H1 (cell line): ENCODE data around the gene C19orf44. TPM values are rescaled to one million over a fixed set of nuclear protein-coding genes. Genes with fewer than 3 reads are reported as not detected.

Experiments
- CTCF ChIA-PET: fragments of 300-600 bp; sonication (Branson Sonifier 250); formaldehyde crosslinking; loops from one replicate; lab custom pipeline; 2021; ENCODE audit not compliant: partially characterized antibody; lab: Charles Lee
- POLR2A ChIA-PET: fragments of 300-600 bp; sonication (Branson Sonifier 250); formaldehyde crosslinking; loops from one replicate; lab custom pipeline; 2021; ENCODE audit warnings: inconsistent platforms; ENCODE audit not compliant: partially characterized antibody; lab: Charles Lee
- DNase-seq, 2 experiments: peaks; one replicate each; pipeline versions ENCODE4 v3.0.0 to v3.0.0-alpha.2; 2010 to 2022; ENCODE audit warnings: low spot score in 2 of 2, low read depth in 1 of 2, mixed read lengths in 1 of 2
- FAIRE-seq: peaks from 2 replicates; lab custom pipeline; 2011; peaks lifted over from hg19 to GRCh38; lab: Jason Lieb, UNC
- H2AFZ ChIP-seq: 2 replicates; pipeline ENCODE4 v1.8.1; 2012; ENCODE audit warnings: low read length, inconsistent platforms
- H2AK5ac ChIP-seq: 2 replicates; pipeline ENCODE4 v1.6.1; 2013; ENCODE audit warnings: low read depth, low read length
- H2BK120ac ChIP-seq: replicated peaks from 2 replicates; pipeline ENCODE3; 2013; ENCODE audit warnings: low read depth, low read length, inconsistent platforms
- H2BK12ac ChIP-seq: 2 replicates; pipeline ENCODE4 v1.6.1; 2013; ENCODE audit warnings: low read depth, low read length
- H2BK15ac ChIP-seq: 2 replicates; pipeline ENCODE4 v1.6.1; 2013; ENCODE audit warnings: low read length
- H2BK20ac ChIP-seq: 2 replicates; pipeline ENCODE4 v1.6.1; 2013; ENCODE audit warnings: low read length
- H2BK5ac ChIP-seq: 2 replicates; pipeline ENCODE4 v1.6.1; 2013; ENCODE audit warnings: low read depth, low read length
- H3K14ac ChIP-seq: 2 replicates; pipeline ENCODE4 v1.6.1; 2013; ENCODE audit warnings: inconsistent platforms; ENCODE audit not compliant: insufficient read length
- H3K18ac ChIP-seq: 2 replicates; pipeline ENCODE4 v1.6.1; 2013; ENCODE audit warnings: low read length; ENCODE audit errors: extremely low read depth
- H3K23ac ChIP-seq: 2 replicates; pipeline ENCODE4 v1.6.1; 2013; ENCODE audit warnings: inconsistent platforms; ENCODE audit not compliant: insufficient read length
- H3K23me2 ChIP-seq: 2 replicates; pipeline ENCODE4 v1.6.1; 2013; ENCODE audit warnings: low read depth, low read length
- H3K27ac ChIP-seq: 2 replicates; pipeline ENCODE4 v1.6.1; 2011; ENCODE audit warnings: low read depth, low read length, inconsistent platforms
- H3K27me3 ChIP-seq, 4 experiments: replicated peaks in 1 of 4; 1 replicate in 1 of 4; 2 replicates in 3 of 4; pipeline versions ENCODE4 v1.6.1 to v1.8.1; 2011 to 2013; ENCODE audit warnings: low read length in 3 of 4, mild to moderate bottlenecking in 3 of 4, inconsistent platforms in 2 of 4, mixed read lengths in 2 of 4, moderate library complexity in 1 of 4; ENCODE audit not compliant: control insufficient read depth in 3 of 4, insufficient read depth in 3 of 4; ENCODE audit errors: extremely low read depth in 1 of 4
- H3K36me3 ChIP-seq, 4 experiments: 2 replicates each; pipeline versions ENCODE4 v1.6.1 to v1.8.1; 2011 to 2013; ENCODE audit warnings: mild to moderate bottlenecking in 4 of 4, low read length in 3 of 4, moderate library complexity in 2 of 4, control low read depth in 1 of 4, inconsistent platforms in 1 of 4; ENCODE audit not compliant: insufficient read depth in 4 of 4, control insufficient read depth in 2 of 4
- H3K4ac ChIP-seq: replicated peaks from 2 replicates; pipeline ENCODE3; 2013; ENCODE audit warnings: low read length, low read depth, mixed read lengths, inconsistent platforms; ENCODE audit not compliant: insufficient read length
- H3K4me1 ChIP-seq, 4 experiments: replicated peaks in 1 of 4; 1 replicate in 1 of 4; 2 replicates in 3 of 4; pipeline versions ENCODE4 v1.6.1 to v1.8.1; 2011 to 2013; ENCODE audit warnings: low read length in 3 of 4, inconsistent platforms in 2 of 4, mixed read lengths in 1 of 4; ENCODE audit not compliant: insufficient read depth in 4 of 4, control insufficient read depth in 3 of 4
- H3K4me2 ChIP-seq, 2 experiments: 2 replicates each; pipeline versions ENCODE4 v1.6.1 to v1.8.1; 2011 to 2013; ENCODE audit warnings: low read depth in 2 of 2, low read length in 2 of 2, control low read depth in 1 of 2, inconsistent platforms in 1 of 2, mild to moderate bottlenecking in 1 of 2; ENCODE audit not compliant: insufficient read depth in 1 of 2
- H3K4me3 ChIP-seq, 4 experiments: fragments of 200-600, 300-600 bp in 1 of 4; sonication (generic), shearing (Covaris generic), sonication (Bioruptor Twin) in 1 of 4; 2 replicates each; pipeline versions ENCODE4 v1.5.1 to v1.8.1; 2011 to 2016; ENCODE audit warnings: low read length in 4 of 4, low read depth in 3 of 4, control low read depth in 2 of 4, inconsistent platforms in 2 of 4, mild to moderate bottlenecking in 2 of 4, mixed read lengths in 1 of 4, moderate library complexity in 1 of 4; ENCODE audit not compliant: insufficient read depth in 2 of 4; ENCODE audit errors: extremely low read depth in 1 of 4
- H3K56ac ChIP-seq: replicated peaks from 2 replicates; pipeline ENCODE3; 2013; ENCODE audit warnings: low read depth, mild to moderate bottlenecking, mixed read lengths, low read length, inconsistent platforms; ENCODE audit not compliant: insufficient read length
- H3K79me1 ChIP-seq: 2 replicates; pipeline ENCODE4 v1.6.1; 2013; ENCODE audit warnings: low read depth, low read length, control low read depth
- H3K79me2 ChIP-seq, 2 experiments: 2 replicates each; pipeline versions ENCODE4 v1.6.1 to v1.8.1; 2012 to 2013; ENCODE audit warnings: low read length in 2 of 2, mild to moderate bottlenecking in 2 of 2, inconsistent platforms in 1 of 2; ENCODE audit not compliant: insufficient read depth in 2 of 2, control insufficient read depth in 1 of 2
- H3K9ac ChIP-seq, 4 experiments: replicated peaks in 1 of 4; 1 replicate in 1 of 4; 2 replicates in 3 of 4; pipeline versions ENCODE4 v1.6.1 to v1.8.1; 2011 to 2013; ENCODE audit warnings: low read depth in 3 of 4, low read length in 3 of 4, control low read depth in 2 of 4, mild to moderate bottlenecking in 2 of 4, moderate library complexity in 2 of 4, inconsistent platforms in 1 of 4; ENCODE audit errors: extremely low read depth in 1 of 4
- H3K9me3 ChIP-seq, 2 experiments: 2 replicates each; pipeline versions ENCODE4 v1.6.1 to v1.8.1; 2012 to 2013; ENCODE audit warnings: mild to moderate bottlenecking in 2 of 2, moderate library complexity in 2 of 2, control low read depth in 1 of 2, inconsistent platforms in 1 of 2, low read depth in 1 of 2, low read length in 1 of 2, mixed read lengths in 1 of 2; ENCODE audit not compliant: insufficient read depth in 2 of 2
- H4K20me1 ChIP-seq, 2 experiments: replicated peaks in 1 of 2; 2 replicates each; pipeline versions ENCODE3 to v1.8.1; 2011 to 2013; ENCODE audit warnings: inconsistent platforms in 2 of 2, low read length in 2 of 2, mild to moderate bottlenecking in 1 of 2; ENCODE audit not compliant: insufficient read depth in 2 of 2, control insufficient read depth in 1 of 2
- H4K5ac ChIP-seq: 2 replicates; pipeline ENCODE4 v1.6.1; 2013; ENCODE audit warnings: low read length, low read depth, mixed read lengths, inconsistent platforms; ENCODE audit not compliant: insufficient read length
- H4K8ac ChIP-seq: 2 replicates; pipeline ENCODE4 v1.8.0; 2013; ENCODE audit warnings: mild to moderate bottlenecking, moderate library complexity, low read length, inconsistent platforms; ENCODE audit not compliant: insufficient read depth; ENCODE audit errors: extremely low read depth
- H4K91ac ChIP-seq: replicated peaks from 2 replicates; pipeline ENCODE3; 2013; ENCODE audit warnings: low read length, mixed read lengths, inconsistent platforms; ENCODE audit not compliant: insufficient read length
- RAD21 ChIP-seq, 2 experiments: IDR thresholded peaks in 1 of 2; conservative IDR thresholded peaks in 1 of 2; 2 replicates each; pipeline ENCODE4 v1.6.1; 2011; ENCODE audit warnings: low read depth in 2 of 2, low read length in 2 of 2, improper control_type of control experiment in 1 of 2, inconsistent platforms in 1 of 2, mild to moderate bottlenecking in 1 of 2, moderate library complexity in 1 of 2
- RXRA ChIP-seq: IDR thresholded peaks from 2 replicates; pipeline ENCODE4 v1.6.1; 2011; ENCODE audit warnings: low read depth, mild to moderate bottlenecking, low read length, moderate library complexity; ENCODE audit not compliant: insufficient read depth
- SIN3A ChIP-seq, 2 experiments: IDR thresholded peaks in 1 of 2; conservative IDR thresholded peaks in 1 of 2; 2 replicates each; pipeline ENCODE4 v1.6.1; 2011 to 2012; ENCODE audit warnings: low read length in 2 of 2, improper control_type of control experiment in 1 of 2, low read depth in 1 of 2, mild to moderate bottlenecking in 1 of 2
- WGBS, 2 experiments: shearing (Covaris generic) in 1 of 2; methylation state at CpG; one replicate each; pipeline versions ENCODE4 v1.1.6 to v1.1.7; 2013 to 2015; ENCODE audit warnings: low lambda C conversion rate in 2 of 2, mixed read lengths in 2 of 2, inconsistent platforms in 1 of 2, low coverage in 1 of 2, missing lambda C conversion rate in 1 of 2; ENCODE audit not compliant: insufficient replicate concordance in 2 of 2, insufficient coverage in 1 of 2, insufficient read length in 1 of 2; ENCODE audit errors: extremely low coverage in 1 of 2, missing lambda C conversion rate in 1 of 2; 5-methylcytosine and 5-hydroxymethylcytosine counted together
- polyA plus RNA-seq, 7 experiments: library from polyadenylated mRNA; depleted of rRNA in 3 of 7; stranded (reverse) in 5 of 7; unstranded in 2 of 7; fragments of >200 nt in 5 of 7; fragments of 200-250 nt in 2 of 7; gene quantifications; 1 replicate in 5 of 7; 2 replicates in 1 of 7; 4 replicates in 1 of 7; pipeline versions ENCODE4 v1.2.1 to v1.2.3, GENCODE V29; 2011 to 2013; ENCODE audit warnings: missing spikeins in 2 of 7, mixed read lengths in 2 of 7
- total RNA-seq: library from RNA; stranded (reverse); fragmentation: NEBNext Ultra II Directional; extraction: Animal tissue kit (Norgen Biotek cat#: 25700); gene quantifications from 2 replicates; pipeline ENCODE4 v1.2.1, GENCODE V29; 2021
- TF ChIP-seq, protein P1 (sequence below), 3 experiments: IDR thresholded peaks; 1 replicate in 2 of 3; 2 replicates in 1 of 3; pipeline versions ENCODE4 v1.5.1 to v1.6.1; 2011; ENCODE audit warnings: low read length in 3 of 3, mild to moderate bottlenecking in 3 of 3, inconsistent platforms in 2 of 3, low read depth in 1 of 3, moderate library complexity in 1 of 3; ENCODE audit not compliant: insufficient read depth in 1 of 3; ENCODE audit errors: control extremely low read depth in 1 of 3

C19orf44 gene
- total and polyA plus RNA-seq, 2 of the 8 experiments (the other 6 are each of a cell fraction or from before 2014, with no cell fraction given) = 2.1 to 4.5 TPM

DNA sequence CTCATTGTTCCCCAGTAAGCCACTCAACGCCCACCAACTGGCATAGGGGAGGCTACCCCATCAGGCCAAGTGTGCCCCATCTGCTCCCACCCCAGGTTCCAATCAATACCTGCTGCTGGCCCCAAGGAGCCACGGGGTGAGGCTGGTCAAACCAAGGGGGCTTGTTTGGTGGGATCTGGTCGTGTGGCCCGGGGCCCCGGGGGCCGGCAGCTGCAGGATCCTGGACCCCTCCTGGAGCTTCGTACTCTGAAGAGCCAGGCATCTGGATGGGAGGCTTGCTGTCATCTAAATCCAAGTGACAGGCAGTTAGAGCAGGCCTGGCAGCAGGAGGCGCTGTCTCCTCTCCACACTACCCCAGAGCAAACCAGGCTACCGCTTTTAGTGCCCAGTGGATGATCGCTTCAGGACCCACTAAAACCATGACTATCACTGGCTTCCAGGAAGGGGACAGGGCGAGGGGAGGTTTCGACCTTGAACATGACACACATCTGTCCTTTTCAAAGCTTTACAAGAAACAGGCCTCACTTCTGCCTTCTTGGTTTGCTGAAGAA lies 31.9 kb downstream of the C19orf44 start:
- Histone ChIP-seq H3K27ac (no peak overlapping the region), H3K9me3 (no peaks in the 10 kb centered on the region), H3K14ac (no peak overlapping the region), H4K20me1 (peaks cover 2 to 33% of the 10 kb centered on the region in 2 experiments), H4K5ac (no peak overlapping the region), H2AFZ (no peak overlapping the region), H3K79me2 (no peaks in the 10 kb centered on the region), H3K23ac (no peak overlapping the region), H4K91ac (no peak overlapping the region), H3K79me1 (no peaks in the 10 kb centered on the region), H3K27me3 (no peaks in the 10 kb centered on the region), H3K9ac (no peak overlapping the region), H2BK120ac (no peak overlapping the region), H2BK5ac (no peak overlapping the region), H3K4me2 (no peak overlapping the region), H3K4me1 (no peaks in the 10 kb centered on the region), H3K18ac (no peak overlapping the region), H2BK12ac (no peak overlapping the region), H3K4me3 (no peak overlapping the region), H4K8ac (peak overlapping the region; percentile 5; the same call in 1 of the 2 replicates), H3K36me3 (peaks cover 47 to 90% (median 78%) of the 10 kb centered on the region in 4 experiments), H3K56ac (no peak overlapping the region), H2BK15ac (no peak overlapping the region), H2BK20ac (no peak overlapping the region), H2AK5ac (no peak overlapping the region), H3K23me2 (no peaks in the 10 kb centered on the region), H3K4ac (no peak overlapping the region)
- ChIA-PET POLR2A (interaction anchor here (0.9 to 2.3 kb wide), 7 partner anchors 8 to 163 kb away, joined by 3 to 9 read pairs (median 4); partner anchors contain the start of gene CHERP), CTCF (interaction anchor here (0.9 to 3.6 kb wide), 12 partner anchors 10 to 90 kb away, joined by 3 to 15 read pairs (median 3); no protein-coding TSS in a partner anchor)
- TF ChIP-seq, protein P1, sequence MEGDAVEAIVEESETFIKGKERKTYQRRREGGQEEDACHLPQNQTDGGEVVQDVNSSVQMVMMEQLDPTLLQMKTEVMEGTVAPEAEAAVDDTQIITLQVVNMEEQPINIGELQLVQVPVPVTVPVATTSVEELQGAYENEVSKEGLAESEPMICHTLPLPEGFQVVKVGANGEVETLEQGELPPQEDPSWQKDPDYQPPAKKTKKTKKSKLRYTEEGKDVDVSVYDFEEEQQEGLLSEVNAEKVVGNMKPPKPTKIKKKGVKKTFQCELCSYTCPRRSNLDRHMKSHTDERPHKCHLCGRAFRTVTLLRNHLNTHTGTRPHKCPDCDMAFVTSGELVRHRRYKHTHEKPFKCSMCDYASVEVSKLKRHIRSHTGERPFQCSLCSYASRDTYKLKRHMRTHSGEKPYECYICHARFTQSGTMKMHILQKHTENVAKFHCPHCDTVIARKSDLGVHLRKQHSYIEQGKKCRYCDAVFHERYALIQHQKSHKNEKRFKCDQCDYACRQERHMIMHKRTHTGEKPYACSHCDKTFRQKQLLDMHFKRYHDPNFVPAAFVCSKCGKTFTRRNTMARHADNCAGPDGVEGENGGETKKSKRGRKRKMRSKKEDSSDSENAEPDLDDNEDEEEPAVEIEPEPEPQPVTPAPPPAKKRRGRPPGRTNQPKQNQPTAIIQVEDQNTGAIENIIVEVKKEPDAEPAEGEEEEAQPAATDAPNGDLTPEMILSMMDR (IDR thresholded peaks at IDR 0.05; ENCODE audit: control extremely low read depth in 1 of 3, insufficient read depth in 1 of 3, low read depth in 1 of 3, low read length in 3 of 3) = peak; percentile 52 to 81 (median 80)
- TF ChIP-seq SIN3A (conservative IDR thresholded peaks at IDR 0.05 in 1 of 2, IDR thresholded peaks at IDR 0.05 in 1 of 2; ENCODE audit: low read depth in 1 of 2, low read length in 2 of 2) (peak; percentile 47 to 61; a peak in 2 of 4 replicates), RAD21 (IDR thresholded peaks at IDR 0.05 in 1 of 2, conservative IDR thresholded peaks at IDR 0.05 in 1 of 2; ENCODE audit: low read depth in 2 of 2, low read length in 2 of 2) (peak; percentile 40 to 64), RXRA (no peak)
- FAIRE-seq (no peak), DNase-seq (peak in 1 of 2 experiments; percentile 70)
- 85% methylated on average over 11 of the region's 12 CpGs; no CpG with 5 or more reads in 1 of the 2 experiments for WGBS, 2 experiments
